Measurements from ENCODE around the gene PHKA1.

DNA sequence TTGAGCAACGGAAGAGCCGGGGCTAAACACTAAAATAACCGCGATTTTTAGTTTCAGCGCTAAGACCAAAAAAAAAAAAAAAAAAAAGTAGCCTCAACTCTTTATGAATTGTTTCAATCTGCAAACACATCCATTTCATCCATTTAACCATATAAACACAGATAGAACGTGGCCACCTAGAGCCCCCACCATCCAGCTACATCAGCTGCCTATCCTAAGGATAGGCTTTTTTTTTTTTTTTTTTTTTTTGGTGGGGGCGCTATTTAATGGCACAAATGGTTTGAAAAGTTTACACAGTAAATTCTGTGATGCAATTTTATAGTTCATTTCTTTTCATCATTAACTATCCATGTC lies 141.0 kb downstream of the PHKA1 start:
- TF ChIP-seq CTCF (conservative IDR thresholded peaks at IDR 0.05; ENCODE audit: low read length): peak; percentile 36; the same call in 1 of the 2 replicates
- TF ChIP-seq EZH2phosphoT487 (IDR thresholded peaks at IDR 0.05; ENCODE audit: borderline replicate concordance, low read depth, low read length): no peak
